ENCODE data around the gene SACS.

SACS gene

GRCh38 chr13:23279321-23279720 is 154.2 kb downstream of the SACS start:
- no peak for DNase-seq
